Subcutaneous adipose tissue (tissue), 4 donors: ENCODE results near the gene TAT. TPM values are rescaled to one million over a fixed set of nuclear protein-coding genes. Genes with fewer than 3 reads are reported as not detected.

Experiments
- total RNA-seq, 4 donors: library from RNA; depleted of rRNA; stranded (reverse); fragments of >200 nt; gene quantifications; one replicate each; pipeline ENCODE4 v1.1.0, GENCODE V29; 2016
- TF ChIP-seq, protein P1 (sequence below): fragments of 450-650 bp; IDR thresholded peaks from one replicate; pipeline ENCODE4 v1.5.1; 2016; ENCODE audit warnings: low read depth, mild to moderate bottlenecking, control low read depth, antibody characterized with exemption, moderate library complexity

Gene TAT
- 1 to 10 TPM in 1 of 4 donors, under 1 TPM in 2, not detected in 1; 0.17 to 1.5 (median 0.75) TPM for total RNA-seq

DNA sequence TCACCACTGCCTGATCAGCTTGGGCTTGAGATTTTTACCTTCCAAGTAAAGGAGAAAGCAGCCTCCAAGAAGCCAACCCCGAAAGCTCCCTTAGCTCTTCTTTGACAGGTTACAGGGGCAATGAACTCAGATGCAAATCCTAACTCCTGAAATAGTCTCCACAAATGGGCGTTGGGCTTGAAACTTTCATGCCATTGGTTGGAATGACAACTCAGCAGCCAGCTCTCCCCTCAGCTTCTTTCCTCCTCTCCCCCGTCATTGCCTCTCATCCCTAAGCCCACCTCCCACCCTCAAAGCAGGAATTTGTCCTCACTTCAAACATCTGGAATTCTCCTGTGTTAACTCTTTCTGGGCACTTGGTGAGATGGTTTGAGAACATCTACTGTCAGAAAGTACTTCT is at the start of gene TAT:
Gene TAT (minus strand): TSS at position 122 of the 400 bp plus-strand sequence. CDS start 677 bp downstream, outside the sequence.
- TF ChIP-seq, protein P1, sequence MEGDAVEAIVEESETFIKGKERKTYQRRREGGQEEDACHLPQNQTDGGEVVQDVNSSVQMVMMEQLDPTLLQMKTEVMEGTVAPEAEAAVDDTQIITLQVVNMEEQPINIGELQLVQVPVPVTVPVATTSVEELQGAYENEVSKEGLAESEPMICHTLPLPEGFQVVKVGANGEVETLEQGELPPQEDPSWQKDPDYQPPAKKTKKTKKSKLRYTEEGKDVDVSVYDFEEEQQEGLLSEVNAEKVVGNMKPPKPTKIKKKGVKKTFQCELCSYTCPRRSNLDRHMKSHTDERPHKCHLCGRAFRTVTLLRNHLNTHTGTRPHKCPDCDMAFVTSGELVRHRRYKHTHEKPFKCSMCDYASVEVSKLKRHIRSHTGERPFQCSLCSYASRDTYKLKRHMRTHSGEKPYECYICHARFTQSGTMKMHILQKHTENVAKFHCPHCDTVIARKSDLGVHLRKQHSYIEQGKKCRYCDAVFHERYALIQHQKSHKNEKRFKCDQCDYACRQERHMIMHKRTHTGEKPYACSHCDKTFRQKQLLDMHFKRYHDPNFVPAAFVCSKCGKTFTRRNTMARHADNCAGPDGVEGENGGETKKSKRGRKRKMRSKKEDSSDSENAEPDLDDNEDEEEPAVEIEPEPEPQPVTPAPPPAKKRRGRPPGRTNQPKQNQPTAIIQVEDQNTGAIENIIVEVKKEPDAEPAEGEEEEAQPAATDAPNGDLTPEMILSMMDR = no peak

DNA sequence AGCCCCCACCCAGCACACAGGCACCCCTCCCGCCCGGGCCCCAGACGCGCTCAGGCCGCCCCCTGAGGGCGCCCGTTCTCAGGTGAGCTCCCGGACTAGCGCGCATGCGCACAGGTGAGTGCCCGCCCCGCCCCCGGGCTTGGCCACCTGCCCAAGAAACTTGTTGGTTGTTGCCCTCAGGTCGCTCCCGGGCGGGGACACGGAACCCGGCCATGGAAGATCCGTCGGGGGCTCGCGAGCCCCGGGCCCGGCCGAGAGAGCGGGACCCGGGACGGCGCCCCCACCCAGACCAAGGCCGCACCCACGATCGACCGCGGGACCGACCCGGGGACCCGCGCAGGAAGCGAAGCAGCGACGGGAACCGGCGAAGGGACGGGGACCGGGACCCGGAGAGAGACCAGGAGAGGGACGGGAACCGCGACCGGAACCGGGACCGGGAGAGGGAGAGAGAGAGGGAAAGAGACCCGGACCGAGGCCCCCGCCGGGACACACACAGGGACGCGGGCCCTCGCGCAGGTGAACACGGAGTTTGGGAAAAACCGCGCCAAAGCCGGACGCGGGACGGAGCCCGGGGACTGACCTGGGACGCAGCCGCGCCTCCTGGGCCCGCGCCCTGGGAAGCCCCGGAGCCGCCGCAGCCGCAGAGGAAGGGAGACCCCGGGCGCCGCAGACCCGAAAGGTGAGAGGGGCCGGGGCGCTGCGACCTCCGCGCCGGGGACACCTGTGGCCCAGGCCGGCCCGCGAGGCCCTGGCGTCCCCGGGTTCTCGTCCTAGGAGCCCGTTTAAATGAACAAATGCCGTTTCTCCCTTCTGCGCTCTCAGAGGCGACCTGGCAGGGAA is 49.3 kb upstream of the TAT start, which contains the start of gene MARVELD3:
Gene MARVELD3 (plus strand): TSS at position 167 of the 840 bp plus-strand sequence. CDS start 46 bp downstream, at position 213.
- TF ChIP-seq, protein P1 = no peak

DNA sequence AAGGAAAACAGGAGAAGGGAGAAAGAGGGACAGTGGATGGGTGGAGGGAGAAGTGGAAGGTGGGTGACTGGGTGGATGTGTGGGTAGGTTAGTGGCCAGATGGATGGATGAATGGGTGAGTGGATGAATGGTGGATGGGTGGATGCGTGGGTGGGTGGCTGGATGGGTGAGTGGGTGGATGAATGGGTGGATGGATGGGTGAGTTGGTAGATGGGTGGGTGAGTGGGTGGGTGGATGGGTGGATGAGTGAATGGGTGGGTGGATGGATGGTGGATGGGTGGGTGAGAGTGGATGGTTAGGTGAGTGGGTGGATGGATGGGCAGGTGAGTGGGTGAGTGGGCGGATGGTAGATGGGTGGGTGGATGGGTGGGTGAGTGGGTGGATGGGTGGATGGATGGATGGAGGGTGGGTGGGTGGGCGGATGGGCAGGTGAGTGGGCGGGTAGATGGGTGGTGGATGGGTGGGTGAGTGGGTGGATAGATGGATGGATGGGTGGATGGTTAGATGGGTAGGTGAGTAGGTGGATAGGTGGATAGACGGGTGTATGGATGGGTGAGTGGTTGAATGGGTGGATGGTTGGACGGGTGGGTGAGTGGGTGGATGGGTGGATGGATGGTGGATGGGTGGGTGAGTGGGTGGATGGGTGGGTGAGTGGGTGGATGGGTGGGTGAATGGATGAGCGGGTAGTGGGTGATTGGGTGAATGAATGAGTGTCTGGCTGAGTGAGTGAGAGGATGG is 48.4 kb upstream of the TAT start:
- TF ChIP-seq, protein P1 = no peak

DNA sequence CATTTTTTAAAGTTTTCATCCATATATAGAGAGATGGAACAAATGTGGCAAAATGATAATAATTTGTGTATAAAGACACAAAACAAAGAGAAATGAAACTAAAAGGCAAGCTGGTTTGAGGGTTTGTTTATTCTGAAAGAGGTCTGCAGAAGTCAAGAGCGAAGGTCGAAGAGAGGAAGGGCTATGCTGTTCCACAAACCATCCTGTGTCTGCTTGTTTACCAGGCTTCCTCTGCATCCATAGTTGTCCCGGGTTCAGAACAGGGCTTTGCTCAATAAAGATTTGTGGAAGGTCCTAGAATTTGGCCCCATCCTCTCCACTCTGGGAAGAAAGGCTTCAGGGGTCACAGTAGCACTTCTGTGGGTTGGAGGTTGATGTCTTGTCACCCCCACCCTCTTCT is 46.7 kb upstream of the TAT start:
- TF ChIP-seq, protein P1 = no peak

DNA sequence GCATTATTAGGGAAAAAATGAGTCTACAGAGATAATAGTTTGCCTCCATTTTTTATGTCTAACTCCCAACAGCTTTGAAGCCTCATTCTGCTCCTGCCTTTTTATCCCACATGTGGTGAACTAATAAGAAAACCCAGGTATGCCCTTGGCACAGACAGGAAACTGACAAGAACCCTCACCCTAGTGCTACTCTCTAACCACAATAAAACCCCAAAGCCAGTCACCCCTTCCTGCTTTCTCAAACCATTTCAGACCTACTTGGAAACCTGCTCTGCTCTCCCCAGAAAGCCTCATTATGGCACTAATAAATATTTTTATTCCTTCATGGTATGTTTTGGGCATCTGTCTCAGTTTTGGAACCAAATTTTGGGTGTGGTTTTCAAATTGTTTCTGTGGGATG is 45.2 kb upstream of the TAT start:
- TF ChIP-seq, protein P1 = no peak

DNA sequence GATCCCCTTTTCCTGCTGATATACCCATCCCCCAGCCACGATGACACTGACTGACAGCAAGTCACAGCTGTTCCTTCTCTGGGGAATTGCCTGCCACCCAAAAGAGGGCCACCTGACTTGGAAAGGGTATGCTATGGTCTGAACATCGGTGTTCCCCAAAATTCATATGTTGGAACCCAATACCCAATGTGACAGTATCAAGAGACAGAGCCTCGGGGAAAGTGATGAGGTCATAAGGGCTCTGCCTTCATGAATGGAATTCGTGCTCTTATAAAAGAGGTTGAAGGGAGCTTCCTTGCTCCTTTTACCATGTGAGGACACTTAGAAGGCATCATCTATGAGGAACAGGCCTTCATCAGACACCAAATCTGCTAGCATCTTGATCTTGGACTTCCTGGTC is 41.5 kb upstream of the TAT start:
- TF ChIP-seq, protein P1 = no peak
